AG09319 (cell line): ENCODE measurements around the gene MUSTN1.

Source experiments
- DNase-seq: peaks from one replicate; pipeline ENCODE4 v3.0.0-alpha.2; 2010; ENCODE audit warnings: low read depth; ENCODE audit errors: extremely low read depth
- CTCF ChIP-seq: IDR thresholded peaks from 2 replicates; pipeline ENCODE4 v1.5.1; 2011; ENCODE audit warnings: low read depth, mild to moderate bottlenecking, inconsistent platforms, low read length, moderate library complexity

Gene MUSTN1

GRCh38 chr3:52836471-52836845 is 1.6 kb upstream of the MUSTN1 start:
- TF ChIP-seq CTCF, result no peak
- no peak for DNase-seq

GRCh38 chr3:52835766-52836470 is 1.1 kb upstream of the MUSTN1 start:
- DNase-seq, result no peak
- TF ChIP-seq CTCF, result no peak

- DNase-seq, result no peak
- TF ChIP-seq CTCF, result no peak
Measured at GRCh38 chr3:52833202-52833601, 1.6 kb downstream of the MUSTN1 start.

GRCh38 chr3:52831500-52832301 is 3.1 kb downstream of the MUSTN1 start:
- no peak for TF ChIP-seq CTCF
- peak; percentile 51 for DNase-seq

- DNase-seq, result no peak
- no peak for TF ChIP-seq CTCF
Measured at GRCh38 chr3:52830535-52831258, 4.1 kb downstream of the MUSTN1 start, which contains the start of gene ITIH4. Gene ITIH4, minus strand, starts transcription at chr3:52830672. Its CDS starts 30 bp downstream, at chr3:52830642.

- DNase-seq, result no peak
- TF ChIP-seq CTCF, result no peak
Measured at GRCh38 chr3:52829906-52830463, 4.8 kb downstream of the MUSTN1 start.
